Stimulated activated naive CD8-positive, alpha-beta T cell treated with anti-CD3 and anti-CD28 coated beads, Interleukin-15, Interleukin-2, amounts not matched to agents 100 ng/mL and 50 ng/mL, for 24 hours (primary cell): ENCODE measurements around the gene MAST4.

Experiments
- H3K27ac Mint-ChIP-seq: one replicate; pipeline ENCODE4 v1.8.0; 2021; ENCODE audit warnings: mild to moderate bottlenecking, mixed read lengths
- H3K27me3 Mint-ChIP-seq: one replicate; pipeline ENCODE4 v1.8.0; 2021; ENCODE audit warnings: mixed read lengths
- H3K36me3 Mint-ChIP-seq: one replicate; pipeline ENCODE4 v1.8.0; 2021; ENCODE audit warnings: low read depth, mixed read lengths
- H3K4me1 Mint-ChIP-seq: one replicate; pipeline ENCODE4 v1.8.0; 2021; ENCODE audit warnings: low read depth, mixed read lengths
- H3K4me3 Mint-ChIP-seq: one replicate; pipeline ENCODE4 v1.8.0; 2021; ENCODE audit warnings: mild to moderate bottlenecking, mixed read lengths
- H3K9me3 Mint-ChIP-seq: one replicate; pipeline ENCODE4 v1.8.0; 2021; ENCODE audit warnings: mixed read lengths

The MAST4 gene

DNA sequence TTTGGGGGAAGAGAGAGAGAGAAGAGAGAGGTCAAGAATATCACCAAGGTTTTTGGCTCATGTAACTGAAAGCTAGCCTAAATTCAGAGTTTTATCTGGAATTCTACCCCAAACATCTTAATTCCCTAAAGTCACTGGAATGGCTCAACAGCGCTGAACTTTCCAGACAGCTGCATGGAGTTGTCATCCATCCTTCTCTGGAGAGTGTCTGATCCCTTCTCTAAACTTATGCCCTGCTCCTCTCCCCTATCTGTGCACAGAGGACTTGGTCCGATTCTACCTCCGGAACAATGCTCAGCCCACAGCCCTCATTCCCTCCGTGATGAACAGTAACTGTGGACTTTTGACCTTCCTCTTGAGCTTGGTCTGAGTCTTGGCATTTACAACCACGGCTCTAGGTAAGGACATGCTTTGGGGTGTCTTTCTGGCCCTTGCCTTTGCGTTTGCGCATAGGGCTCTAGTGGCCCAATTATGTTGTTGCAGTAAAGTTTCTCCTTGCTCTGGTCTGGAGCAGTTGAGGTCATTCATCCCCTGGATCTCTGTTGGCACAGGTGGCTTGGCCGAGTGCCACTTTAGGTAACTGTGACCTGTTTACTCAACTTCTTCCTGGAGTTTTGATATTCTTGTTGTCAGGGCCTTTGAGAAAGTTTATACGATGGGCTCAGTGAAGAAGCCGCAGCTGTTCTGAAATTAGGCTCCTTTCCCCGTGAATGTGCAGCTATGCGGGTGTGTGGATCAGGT lies 618.7 kb downstream of the MAST4 start:
- Mint-ChIP-seq H3K27me3 (no peaks in the 10 kb centered on the region), H3K4me3 (no peak overlapping the region), H3K9me3 (no peaks in the 10 kb centered on the region), H3K4me1 (peaks cover 50% of the 10 kb centered on the region), H3K27ac (peak overlapping the region; percentile 92), H3K36me3 (no peaks in the 10 kb centered on the region)

DNA sequence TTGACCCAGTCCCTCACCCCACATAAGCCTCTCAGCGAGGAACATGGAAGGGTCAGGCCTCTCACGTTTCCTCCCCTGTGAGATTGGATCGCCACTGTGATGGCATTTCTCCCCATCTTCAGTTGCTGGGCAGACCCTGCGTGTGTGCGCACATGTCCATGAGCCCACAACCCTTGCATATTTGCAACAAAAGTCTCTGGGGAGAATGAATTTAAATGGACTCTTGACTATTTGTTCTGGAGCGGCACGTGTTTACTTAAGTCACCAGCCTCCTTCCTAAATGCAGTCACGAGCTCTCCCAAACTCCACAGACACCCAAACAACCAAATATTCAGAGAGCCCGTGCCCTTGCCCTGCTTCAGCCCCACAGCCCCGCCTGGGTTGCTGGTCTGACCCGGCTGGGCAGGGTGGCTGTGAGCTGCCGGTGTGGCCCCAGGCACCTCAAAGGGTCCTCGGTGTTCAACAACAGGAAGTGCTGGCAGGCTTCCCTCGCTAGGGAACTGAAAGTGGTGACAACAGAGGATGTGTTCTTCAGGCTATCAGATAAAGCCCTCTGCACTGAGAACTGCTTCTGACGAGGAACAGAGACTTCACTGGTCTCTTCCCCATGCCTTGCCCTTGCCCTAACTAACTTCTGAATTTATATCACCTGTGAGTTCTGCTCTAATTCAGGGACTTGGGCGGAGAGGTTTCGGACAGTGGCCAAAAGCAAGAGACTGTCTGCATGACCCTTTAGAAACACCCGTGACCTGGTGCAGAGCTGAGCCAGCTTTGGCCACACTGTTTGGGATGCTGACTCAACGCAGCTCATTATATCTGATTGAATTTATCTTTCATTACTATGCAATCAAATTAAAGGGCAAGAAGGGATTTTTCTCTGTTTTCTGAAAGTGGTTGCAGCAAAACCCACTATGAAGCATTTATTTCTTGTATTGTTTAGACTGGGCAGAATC lies 619.6 kb downstream of the MAST4 start:
- H3K4me1 Mint-ChIP-seq, result peaks cover 51% of the 10 kb centered on the region
- H3K27me3 Mint-ChIP-seq, result no peaks in the 10 kb centered on the region

DNA sequence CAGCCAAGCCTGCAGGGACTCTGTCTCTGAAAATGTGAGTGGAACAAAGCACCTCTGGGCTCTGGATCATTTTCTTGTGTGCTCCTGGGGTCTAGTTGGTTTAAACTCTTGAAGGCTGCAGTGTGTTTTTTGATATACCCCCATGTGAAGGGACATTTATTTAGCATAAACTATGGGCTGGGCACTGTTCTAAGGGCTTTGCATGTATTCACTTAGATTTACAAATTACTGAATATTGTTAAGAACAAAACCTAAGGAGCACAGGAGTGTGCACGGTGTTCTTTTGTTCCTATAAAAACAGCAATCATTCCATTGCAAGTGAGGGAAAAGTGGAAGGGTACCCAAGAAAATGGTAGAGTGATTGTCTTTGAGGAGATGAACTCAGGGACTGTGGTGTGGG lies 620.4 kb downstream of the MAST4 start:
- H3K27me3 Mint-ChIP-seq, result no peaks in the 10 kb centered on the region
- peaks cover 57% of the 10 kb centered on the region for H3K4me1 Mint-ChIP-seq
- peak overlapping the region; percentile 51 for H3K4me3 Mint-ChIP-seq
- peak overlapping the region; percentile 92 for H3K27ac Mint-ChIP-seq
- no peaks in the 10 kb centered on the region for H3K36me3 Mint-ChIP-seq
- H3K9me3 Mint-ChIP-seq, result no peaks in the 10 kb centered on the region

More for the DNA sequence above, 619.6 kb downstream of the MAST4 start:
- Mint-ChIP-seq H3K9me3 (no peaks in the 10 kb centered on the region), H3K36me3 (no peaks in the 10 kb centered on the region), H3K27ac (peak overlapping the region; percentile 92), H3K4me3 (peak overlapping the region; percentile 51)
